HG02852 (cell line): ENCODE results near the gene CLEC4G.
"Not testable (repeated sequence)": the region's sequence is repeated elsewhere in the genome, so short reads cannot be mapped to it uniquely, and the experiment has no call there.

ENCODE experiments used
- ATAC-seq: cut with Tn5 transposase; IDR thresholded peaks from one replicate; pipeline ENCODE4 v1.9.1; 2021; ENCODE audit warnings: mild to moderate bottlenecking, moderate library complexity; ENCODE audit not compliant: unreplicated experiment

The CLEC4G gene

GRCh38 chr19:7746903-7747884 lies 15.3 kb upstream of the CLEC4G start, which contains the start of gene CD209:
Gene CD209 (minus strand): TSS chr19:7747534. CDS start chr19:7747511, 23 bp downstream.
- ATAC-seq = no peak

GRCh38 chr19:7746306-7746705 lies 14.4 kb upstream of the CLEC4G start:
- ATAC-seq = not testable (repeated sequence)

GRCh38 chr19:7744871-7745650 lies 13.2 kb upstream of the CLEC4G start:
- ATAC-seq = no peak

- ATAC-seq = no peak
Observed at GRCh38 chr19:7744199-7744786, 12.4 kb upstream of the CLEC4G start.

GRCh38 chr19:7743425-7743841 lies 11.5 kb upstream of the CLEC4G start:
- ATAC-seq = peak; percentile 64

- no peak for ATAC-seq
Observed at GRCh38 chr19:7742991-7743390, 11.1 kb upstream of the CLEC4G start.

- no peak for ATAC-seq
Observed at GRCh38 chr19:7742575-7742974, 10.7 kb upstream of the CLEC4G start.

- ATAC-seq = no peak
Observed at GRCh38 chr19:7740682-7741054, 8.8 kb upstream of the CLEC4G start.

GRCh38 chr19:7739801-7740681 lies 8.1 kb upstream of the CLEC4G start:
- no peak for ATAC-seq

- no peak for ATAC-seq
Observed at GRCh38 chr19:7739211-7739755, 7.4 kb upstream of the CLEC4G start.

GRCh38 chr19:7738023-7738422 lies 6.1 kb upstream of the CLEC4G start:
- no peak for ATAC-seq

GRCh38 chr19:7737215-7737614 lies 5.3 kb upstream of the CLEC4G start:
- ATAC-seq = no peak

GRCh38 chr19:7736148-7736547 lies 4.2 kb upstream of the CLEC4G start:
- ATAC-seq = no peak

- ATAC-seq = no peak
Observed at GRCh38 chr19:7734220-7735203, 2.6 kb upstream of the CLEC4G start.

- ATAC-seq = no peak
Observed at GRCh38 chr19:7733376-7733775, 1.5 kb upstream of the CLEC4G start.

- ATAC-seq = no peak
Observed at GRCh38 chr19:7731615-7732014, 295 bp downstream of the CLEC4G start.

- no peak for ATAC-seq
Observed at GRCh38 chr19:7731218-7731595, 703 bp downstream of the CLEC4G start.

- ATAC-seq = no peak
Observed at GRCh38 chr19:7730286-7731217, 1.4 kb downstream of the CLEC4G start.
